NCI-H1694 (cell line): ENCODE results near the gene ANKRD22.

Source experiments
- DNase-seq: peaks from one replicate; lab custom pipeline; 2025; lab: John Stamatoyannopoulos, UW

ANKRD22 gene

GRCh38 chr10:88835096-88835909 lies 16.3 kb downstream of the ANKRD22 start:
- peak; percentile 52 for DNase-seq

- no peak for DNase-seq
Observed at GRCh38 chr10:88833723-88834122, 17.9 kb downstream of the ANKRD22 start.

- no peak for DNase-seq
Observed at GRCh38 chr10:88833156-88833555, 18.5 kb downstream of the ANKRD22 start.

- no peak for DNase-seq
Observed at GRCh38 chr10:88832376-88832775, 19.3 kb downstream of the ANKRD22 start.

GRCh38 chr10:88831709-88832108 lies 19.9 kb downstream of the ANKRD22 start:
- DNase-seq: no peak

- no peak for DNase-seq
Observed at GRCh38 chr10:88830643-88831268, 20.9 kb downstream of the ANKRD22 start.

- DNase-seq: no peak
Observed at GRCh38 chr10:88828310-88828709, 23.3 kb downstream of the ANKRD22 start.

- no peak for DNase-seq
Observed at GRCh38 chr10:88827671-88828070, 24.0 kb downstream of the ANKRD22 start.

- DNase-seq: no peak
Observed at GRCh38 chr10:88826388-88826787, 25.3 kb downstream of the ANKRD22 start.

GRCh38 chr10:88820748-88821401 lies 30.8 kb downstream of the ANKRD22 start:
- peak; percentile 12 for DNase-seq

GRCh38 chr10:88819290-88819689 lies 32.4 kb downstream of the ANKRD22 start:
- DNase-seq: no peak

GRCh38 chr10:88813200-88813599 lies 38.4 kb downstream of the ANKRD22 start:
- no peak for DNase-seq

- peak; percentile 51 for DNase-seq
Observed at GRCh38 chr10:88810196-88810961, 41.3 kb downstream of the ANKRD22 start.

GRCh38 chr10:88809621-88810020 lies 42.0 kb downstream of the ANKRD22 start:
- no peak for DNase-seq

- no peak for DNase-seq
Observed at GRCh38 chr10:88805924-88806323, 45.7 kb downstream of the ANKRD22 start.

GRCh38 chr10:88805361-88805760 lies 46.3 kb downstream of the ANKRD22 start:
- DNase-seq: no peak

GRCh38 chr10:88804083-88804812 lies 47.4 kb downstream of the ANKRD22 start:
- DNase-seq: no peak

- no peak for DNase-seq
Observed at GRCh38 chr10:88803641-88804040, 48.0 kb downstream of the ANKRD22 start.

GRCh38 chr10:88802523-88803285 lies 48.9 kb downstream of the ANKRD22 start, which contains the start of gene LIPM:
Gene LIPM (plus strand): TSS chr10:88802730. CDS start chr10:88802897, 167 bp downstream.
- DNase-seq: no peak
